Esophagus squamous epithelium (tissue), 4 donors: ENCODE measurements around the gene TNFRSF12A.

Source experiments
- CTCF ChIP-seq, 6 experiments: fragments of 450-650 bp in 4 of 6; fragments of 200-600 bp in 2 of 6; sonication (generic) in 2 of 6; IDR thresholded peaks; one replicate each; pipeline ENCODE4 v1.5.1; 2016 to 2019; ENCODE audit warnings: antibody characterized with exemption in 6 of 6, mild to moderate bottlenecking in 4 of 6, moderate library complexity in 4 of 6
- POLR2A ChIP-seq, 4 donors: fragments of 450-650 bp; IDR thresholded peaks; one replicate each; pipeline ENCODE4 v1.6.1; 2017; ENCODE audit warnings: antibody characterized with exemption in 4 of 4, mild to moderate bottlenecking in 4 of 4, moderate library complexity in 3 of 4

- no peak for TF ChIP-seq POLR2A (IDR thresholded peaks at IDR 0.05)
- TF ChIP-seq CTCF (IDR thresholded peaks at IDR 0.05), result no peak
These were observed 34.7 kb upstream of the TNFRSF12A start for GRCh38 chr16:2985462-2985861.
